Left lung (tissue), 10 donors: Measurements from ENCODE around the gene SLC35G3. TPM values are rescaled to one million over a fixed set of nuclear protein-coding genes. Genes with fewer than 3 reads are reported as not detected.

Source experiments
- ATAC-seq: fragments of 200-7000 bp; cut with Tn5 transposase; one replicate; pipeline ENCODE4 v1.9.1; 2020; ENCODE audit warnings: moderate library complexity
- DNase-seq, 4 donors: peaks; one replicate each; pipeline ENCODE4 v3.0.0-alpha.2; 2013 to 2020
- H3K27ac ChIP-seq, 2 donors: fragments of 200-600 bp; sonication (generic) in 1 of 2; one replicate each; pipeline versions ENCODE4 v1.5.0 to v1.8.0; 2020 to 2021
- H3K27me3 ChIP-seq, 2 donors: fragments of 200-600 bp; sonication (generic) in 1 of 2; one replicate each; pipeline versions ENCODE4 v1.5.0 to v1.8.0; 2020 to 2021
- H3K36me3 ChIP-seq, 2 donors: fragments of 200-600 bp; sonication (generic) in 1 of 2; one replicate each; pipeline versions ENCODE4 v1.5.0 to v1.8.0; 2020 to 2021
- H3K4me1 ChIP-seq, 2 donors: fragments of 200-600 bp; one replicate each; pipeline ENCODE4 v1.8.0; 2021
- H3K4me3 ChIP-seq, 2 donors: fragments of 200-600 bp; sonication (generic) in 1 of 2; one replicate each; pipeline versions ENCODE4 v1.5.0 to v1.8.0; 2020 to 2021; ENCODE audit warnings: mild to moderate bottlenecking in 1 of 2
- H3K9me3 ChIP-seq, 2 donors: fragments of 200-600 bp; sonication (generic) in 1 of 2; one replicate each; pipeline versions ENCODE4 v1.5.0 to v1.8.0; 2020 to 2021
- intact Hi-C, 2 donors: fragments of 100-400 bp; cut with DNase I; formaldehyde crosslinking; loops; one replicate each; pipeline versions ENCODE4 v1.11.2 to v1.14.2; 2022
- polyA plus RNA-seq, 6 donors: library from polyadenylated mRNA; unstranded; fragments of 120-200 nt; gene quantifications; one replicate each; pipeline ENCODE4 v1.2.1, GENCODE V29; 2013; ENCODE audit not compliant: insufficient read length in 6 of 6
- total RNA-seq, 2 donors: library from RNA; stranded (reverse); fragmentation: NEBNext Ultra II Directional; extraction: Animal tissue kit (Norgen Biotek cat#: 25700); gene quantifications; one replicate each; pipeline ENCODE4 v1.2.1, GENCODE V29; 2021
- TF ChIP-seq, protein P1 (sequence below), 2 donors: fragments of 200-600 bp; sonication (generic) in 1 of 2; IDR thresholded peaks; one replicate each; pipeline versions ENCODE4 v1.5.0 to v1.8.0; 2021; ENCODE audit warnings: antibody characterized with exemption in 2 of 2
- donor health status: DM: no; HTN: yes; CAD: no.
- donor health status: DM: no; HTN: no; CAD: no.

The SLC35G3 gene
- total and polyA plus RNA-seq, 8 donors = not detected

DNA sequence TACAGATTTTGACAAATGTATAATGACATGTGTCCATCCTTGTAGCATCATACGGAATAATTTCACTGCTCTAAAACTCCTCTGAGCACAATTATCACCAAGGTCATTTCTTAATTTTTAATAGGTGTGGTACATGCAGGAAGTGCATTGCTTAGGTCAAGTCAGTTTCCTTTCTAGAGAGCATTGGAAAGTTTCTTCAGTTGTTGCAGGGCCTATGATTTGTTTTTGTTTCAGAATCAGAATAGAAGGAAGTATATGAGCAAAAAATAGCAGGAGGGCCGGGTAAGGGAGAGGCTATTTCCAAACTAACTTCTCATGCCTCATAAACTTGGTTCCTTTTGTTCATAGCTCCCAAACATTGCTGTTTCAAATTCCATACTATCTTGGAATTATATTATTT lies 24.7 kb upstream of the SLC35G3 start:
- no peaks in the 10 kb centered on the region for H3K27me3 ChIP-seq
- peak overlapping the region in 1 of 2 donors; percentile 57 for H3K27ac ChIP-seq
- intact Hi-C loops = no loop called here
- peaks cover 0 to 25% of the 10 kb centered on the region in 2 donors for H3K4me1 ChIP-seq
- H3K9me3 ChIP-seq = peaks cover 0 to 8% of the 10 kb centered on the region in 2 donors
- no peaks in the 10 kb centered on the region for H3K36me3 ChIP-seq
- no peak overlapping the region for H3K4me3 ChIP-seq
- TF ChIP-seq, protein P1, sequence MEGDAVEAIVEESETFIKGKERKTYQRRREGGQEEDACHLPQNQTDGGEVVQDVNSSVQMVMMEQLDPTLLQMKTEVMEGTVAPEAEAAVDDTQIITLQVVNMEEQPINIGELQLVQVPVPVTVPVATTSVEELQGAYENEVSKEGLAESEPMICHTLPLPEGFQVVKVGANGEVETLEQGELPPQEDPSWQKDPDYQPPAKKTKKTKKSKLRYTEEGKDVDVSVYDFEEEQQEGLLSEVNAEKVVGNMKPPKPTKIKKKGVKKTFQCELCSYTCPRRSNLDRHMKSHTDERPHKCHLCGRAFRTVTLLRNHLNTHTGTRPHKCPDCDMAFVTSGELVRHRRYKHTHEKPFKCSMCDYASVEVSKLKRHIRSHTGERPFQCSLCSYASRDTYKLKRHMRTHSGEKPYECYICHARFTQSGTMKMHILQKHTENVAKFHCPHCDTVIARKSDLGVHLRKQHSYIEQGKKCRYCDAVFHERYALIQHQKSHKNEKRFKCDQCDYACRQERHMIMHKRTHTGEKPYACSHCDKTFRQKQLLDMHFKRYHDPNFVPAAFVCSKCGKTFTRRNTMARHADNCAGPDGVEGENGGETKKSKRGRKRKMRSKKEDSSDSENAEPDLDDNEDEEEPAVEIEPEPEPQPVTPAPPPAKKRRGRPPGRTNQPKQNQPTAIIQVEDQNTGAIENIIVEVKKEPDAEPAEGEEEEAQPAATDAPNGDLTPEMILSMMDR (IDR thresholded peaks at IDR 0.05) = no peak
- DNase-seq = no peak
- ATAC-seq = peak; percentile 33

DNA sequence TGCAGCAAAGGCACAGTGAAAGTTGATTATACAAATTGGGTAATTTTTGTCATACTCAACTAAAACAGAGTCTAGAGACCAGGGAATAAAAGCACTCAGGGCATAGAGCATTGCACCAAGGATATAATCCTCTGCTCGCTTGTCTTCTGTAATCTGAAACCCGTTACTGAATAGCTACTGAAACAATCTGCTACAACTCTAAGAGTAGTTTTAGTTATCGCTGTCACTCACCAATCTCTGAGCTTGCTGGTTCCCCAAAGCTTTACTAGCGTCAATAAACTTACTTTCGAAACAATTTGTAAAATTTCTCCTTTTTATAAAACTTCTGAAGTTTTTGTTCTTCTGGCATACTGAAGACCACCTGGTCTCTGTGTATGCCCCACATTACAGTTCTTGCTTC lies 22.9 kb upstream of the SLC35G3 start:
- ATAC-seq = no peak
- DNase-seq = no peak
- intact Hi-C loops = no loop called here
- H3K4me1 ChIP-seq = peaks cover 0 to 27% of the 10 kb centered on the region in 2 donors
- TF ChIP-seq, protein P1 (IDR thresholded peaks at IDR 0.05) = no peak
- H3K4me3 ChIP-seq = no peak overlapping the region
- H3K36me3 ChIP-seq = no peaks in the 10 kb centered on the region
- no peaks in the 10 kb centered on the region for H3K27me3 ChIP-seq
- H3K9me3 ChIP-seq = peaks cover 0 to 2% of the 10 kb centered on the region in 2 donors
- no peak overlapping the region for H3K27ac ChIP-seq

DNA sequence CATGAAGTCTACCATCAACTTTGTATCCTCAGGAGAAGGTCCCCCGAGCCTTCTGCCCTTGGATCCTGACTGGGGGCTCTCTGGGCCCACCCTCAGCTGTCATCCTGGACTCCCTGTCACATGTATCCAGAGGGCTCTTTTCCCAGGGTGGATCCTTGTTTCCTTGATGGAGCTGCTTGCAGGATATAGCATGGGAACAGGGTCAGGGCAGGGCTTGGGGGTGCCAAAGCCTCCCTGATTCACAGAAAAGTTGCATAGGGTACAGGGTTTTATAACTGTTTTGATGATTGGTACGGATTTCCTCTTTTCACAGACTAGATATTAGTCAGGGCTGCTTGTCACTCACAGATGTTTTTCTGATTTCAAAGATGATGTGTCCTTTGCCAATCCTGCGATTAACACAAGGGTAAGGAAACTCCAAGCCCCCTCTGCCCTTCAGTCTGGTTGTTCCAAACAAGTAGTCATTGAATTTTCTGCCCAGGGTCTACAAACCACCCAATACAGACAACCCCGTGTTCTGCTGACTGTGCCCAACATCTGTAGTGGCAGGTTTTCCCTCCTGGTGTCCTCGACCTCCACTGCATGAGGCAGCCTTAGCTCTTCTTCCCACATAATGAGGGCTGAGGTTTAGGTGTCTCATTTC lies 20.6 kb upstream of the SLC35G3 start:
- no peak for DNase-seq
- H3K27ac ChIP-seq = peak overlapping the region in 1 of 2 donors; percentile 55
- H3K9me3 ChIP-seq = no peaks in the 10 kb centered on the region
- H3K4me1 ChIP-seq = peaks cover 0 to 25% of the 10 kb centered on the region in 2 donors
- intact Hi-C loops = no loop called here
- ATAC-seq = peak; percentile 18
- TF ChIP-seq, protein P1 (IDR thresholded peaks at IDR 0.05) = no peak
- H3K27me3 ChIP-seq = no peaks in the 10 kb centered on the region
- no peak overlapping the region for H3K4me3 ChIP-seq
- H3K36me3 ChIP-seq = no peaks in the 10 kb centered on the region

DNA sequence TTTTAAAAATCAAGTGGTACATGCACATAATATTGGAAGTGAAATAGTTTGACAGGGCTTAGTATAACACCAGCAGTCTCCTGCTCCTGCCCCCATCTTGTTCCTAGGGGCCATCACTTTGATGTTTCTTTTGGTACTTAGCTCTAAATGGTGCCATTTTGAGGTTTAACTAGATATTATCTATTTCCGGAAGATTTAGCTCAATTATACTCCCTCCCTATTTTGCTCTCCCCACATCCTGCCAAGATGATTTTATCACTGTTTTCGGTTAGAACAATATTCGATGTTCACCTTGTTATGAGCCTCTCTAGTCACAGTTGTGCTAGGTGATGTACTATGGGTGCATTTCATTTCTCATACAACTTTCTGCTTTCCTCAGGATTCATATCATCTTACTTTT lies 20.0 kb upstream of the SLC35G3 start:
- H3K4me1 ChIP-seq = peaks cover 0 to 21% of the 10 kb centered on the region in 2 donors
- no peaks in the 10 kb centered on the region for H3K36me3 ChIP-seq
- H3K9me3 ChIP-seq = no peaks in the 10 kb centered on the region
- no peak overlapping the region for H3K4me3 ChIP-seq
- H3K27ac ChIP-seq = peak overlapping the region in 1 of 2 donors; percentile 55
- DNase-seq (no peak), ATAC-seq (no peak)
- TF ChIP-seq, protein P1 (IDR thresholded peaks at IDR 0.05) = no peak
- H3K27me3 ChIP-seq = no peaks in the 10 kb centered on the region
- intact Hi-C loops = no loop called here

DNA sequence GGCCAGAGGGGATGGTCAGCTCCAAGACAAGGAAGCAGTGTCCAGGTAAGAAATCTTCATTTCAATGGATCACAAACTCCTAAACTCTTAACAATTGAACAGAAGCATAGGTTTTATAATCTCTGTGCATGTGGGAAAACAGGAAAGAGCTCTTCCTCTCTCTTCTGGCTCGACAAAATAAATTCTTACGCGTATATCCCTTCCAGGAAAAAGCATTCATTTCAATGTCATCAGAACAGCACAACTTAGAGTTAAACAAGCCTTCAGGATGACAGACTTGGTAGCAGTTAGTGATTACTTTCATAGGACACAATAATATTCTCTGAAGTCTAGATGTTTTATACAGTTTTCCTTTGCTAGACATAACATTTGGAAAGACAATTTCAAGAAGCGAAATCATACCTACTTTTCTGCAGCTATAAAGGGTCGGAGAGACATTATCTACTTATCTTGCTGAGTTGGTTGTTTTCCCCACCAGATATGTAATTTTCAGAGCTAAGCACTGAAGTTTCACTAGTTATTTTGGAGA lies 19.3 kb upstream of the SLC35G3 start:
- no peak for DNase-seq
- Histone ChIP-seq H3K4me3 (no peak overlapping the region), H3K27ac (peak overlapping the region in 1 of 2 donors; percentile 55), H3K9me3 (no peaks in the 10 kb centered on the region), H3K36me3 (no peaks in the 10 kb centered on the region), H3K4me1 (peaks cover 0 to 14% of the 10 kb centered on the region in 2 donors), H3K27me3 (no peaks in the 10 kb centered on the region)
- ATAC-seq = no peak
- TF ChIP-seq, protein P1 (IDR thresholded peaks at IDR 0.05) = no peak
- intact Hi-C loops = no loop called here
